ENCODE data around the gene BUD13. TPM values are rescaled to one million over a fixed set of nuclear protein-coding genes. Genes with fewer than 3 reads are reported as not detected.

BUD13 gene
- total RNA-seq, 2 donors from 2014 or later = 12.2 to 16.0 TPM

- no peak overlapping the region for H3K27ac ChIP-seq
- no peak overlapping the region for H3K4me3 ChIP-seq
- WGBS = 30% methylated on average over 25 of the region's 25 CpGs
- H3K27me3 ChIP-seq (replicated peaks; ENCODE audit: insufficient read depth) = peaks cover 1% of the 10 kb centered on the region
- H3K4me1 ChIP-seq (replicated peaks) = no peaks in the 10 kb centered on the region
- intact Hi-C loops (cut with DNase I) = no loop called here
- TF ChIP-seq POLR2A (IDR thresholded peaks at IDR 0.05) = no peak
- TF ChIP-seq POLR2AphosphoS5 (IDR thresholded peaks at IDR 0.05) = no peak
- TF ChIP-seq CTCF (IDR thresholded peaks at IDR 0.05) = peak; percentile 18 to 71 (median 41)
- H3K9me3 ChIP-seq = no peaks in the 10 kb centered on the region
- DNase-seq (ENCODE audit: low spot score) = peak; percentile 29
- no peaks in the 10 kb centered on the region for H3K36me3 ChIP-seq
These were observed 40.3 kb downstream of the BUD13 start for GRCh38 chr11:116732271-116733042.

GRCh38 chr11:116731821-116732220, 41.0 kb downstream of the BUD13 start:
- no peak for DNase-seq (ENCODE audit: low spot score)

DNA sequence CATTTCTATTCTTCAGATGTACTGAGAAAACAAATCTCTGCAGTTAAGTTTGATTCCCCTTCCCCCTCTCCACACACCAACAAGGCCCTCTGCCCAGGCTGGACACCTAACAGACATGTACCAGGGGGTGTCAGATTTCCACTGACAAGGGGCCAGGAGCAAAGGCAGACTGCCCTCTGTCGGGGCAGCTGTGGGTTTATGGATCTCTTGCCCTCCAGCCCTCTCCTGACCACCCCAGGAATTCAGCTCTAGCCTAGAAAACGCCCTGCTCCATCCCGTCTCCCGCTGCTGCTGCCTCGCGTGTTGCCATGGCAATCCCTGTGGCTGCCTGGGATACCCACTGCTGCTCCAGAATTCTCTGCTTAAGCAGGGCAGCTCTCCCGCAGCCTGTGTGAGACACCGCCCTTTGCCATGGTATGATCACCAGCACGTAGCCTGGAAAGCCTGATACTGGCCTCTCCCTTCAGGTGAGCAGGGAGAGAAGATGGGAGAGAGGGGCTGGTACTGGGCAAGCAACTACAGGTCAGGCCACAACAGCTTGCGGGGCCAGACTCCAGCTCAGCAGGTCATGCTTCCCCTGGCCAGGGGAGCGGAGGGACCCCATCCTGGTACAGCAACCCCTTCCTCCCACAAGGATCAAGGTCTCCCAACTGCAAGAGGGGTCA, 41.6 kb downstream of the BUD13 start:
- WGBS = 51% methylated on average over 10 of the region's 11 CpGs
- no peak for DNase-seq (ENCODE audit: low spot score)
- Histone ChIP-seq H3K4me1 (replicated peaks) (no peaks in the 10 kb centered on the region), H3K27me3 (replicated peaks; ENCODE audit: insufficient read depth) (peaks cover 1% of the 10 kb centered on the region), H3K4me3 (no peak overlapping the region), H3K36me3 (no peaks in the 10 kb centered on the region), H3K9me3 (no peaks in the 10 kb centered on the region), H3K27ac (no peak overlapping the region)
- no peak for TF ChIP-seq CTCF (IDR thresholded peaks at IDR 0.05)
- no peak for TF ChIP-seq POLR2A (IDR thresholded peaks at IDR 0.05)
- no peak for TF ChIP-seq POLR2AphosphoS5 (IDR thresholded peaks at IDR 0.05)
- intact Hi-C loops (cut with DNase I) = no loop called here

More at GRCh38 chr11:116731821-116732220, 41.0 kb downstream of the BUD13 start:
- H3K27me3 ChIP-seq (replicated peaks; ENCODE audit: insufficient read depth) = peaks cover 1% of the 10 kb centered on the region
- H3K9me3 ChIP-seq = no peaks in the 10 kb centered on the region
- H3K27ac ChIP-seq = no peak overlapping the region
- H3K4me3 ChIP-seq = no peak overlapping the region
- TF ChIP-seq POLR2A (IDR thresholded peaks at IDR 0.05) (no peak), POLR2AphosphoS5 (IDR thresholded peaks at IDR 0.05) (no peak), CTCF (IDR thresholded peaks at IDR 0.05) (no peak)
- no peaks in the 10 kb centered on the region for H3K36me3 ChIP-seq
- 92% methylated on average over 2 of the region's 2 CpGs for WGBS
- intact Hi-C loops (cut with DNase I) = no loop called here
- H3K4me1 ChIP-seq (replicated peaks) = no peaks in the 10 kb centered on the region

DNA sequence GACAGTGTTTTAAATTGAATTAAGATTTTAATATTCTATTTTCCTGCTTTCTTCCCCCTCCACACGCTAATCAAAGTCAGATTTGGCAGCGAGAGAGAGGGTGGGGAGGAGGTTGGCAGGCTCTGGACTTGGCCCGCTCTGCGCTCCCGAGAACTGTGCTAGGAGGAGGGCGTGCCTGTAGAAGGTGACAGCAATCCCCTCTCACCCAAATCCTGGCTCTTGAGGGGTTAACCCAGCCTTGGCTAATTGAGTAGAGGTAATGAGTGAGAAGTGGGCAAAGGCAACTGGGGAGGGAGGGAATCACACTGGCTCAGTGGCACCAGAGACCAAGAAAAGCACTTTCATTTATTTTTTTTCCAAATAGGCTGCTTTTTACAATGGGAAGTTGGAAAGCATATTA, 42.2 kb downstream of the BUD13 start:
- Histone ChIP-seq H3K4me3 (no peak overlapping the region), H3K4me1 (replicated peaks) (no peaks in the 10 kb centered on the region), H3K9me3 (no peaks in the 10 kb centered on the region), H3K36me3 (no peaks in the 10 kb centered on the region), H3K27me3 (replicated peaks; ENCODE audit: insufficient read depth) (peaks cover 1% of the 10 kb centered on the region), H3K27ac (no peak overlapping the region)
- TF ChIP-seq CTCF (IDR thresholded peaks at IDR 0.05) = no peak
- TF ChIP-seq POLR2AphosphoS5 (IDR thresholded peaks at IDR 0.05) = no peak
- no peak for TF ChIP-seq POLR2A (IDR thresholded peaks at IDR 0.05)
- no peak for DNase-seq (ENCODE audit: low spot score)
- WGBS = 15% methylated on average over 6 of the region's 6 CpGs
- intact Hi-C loops (cut with DNase I) = no loop called here

DNA sequence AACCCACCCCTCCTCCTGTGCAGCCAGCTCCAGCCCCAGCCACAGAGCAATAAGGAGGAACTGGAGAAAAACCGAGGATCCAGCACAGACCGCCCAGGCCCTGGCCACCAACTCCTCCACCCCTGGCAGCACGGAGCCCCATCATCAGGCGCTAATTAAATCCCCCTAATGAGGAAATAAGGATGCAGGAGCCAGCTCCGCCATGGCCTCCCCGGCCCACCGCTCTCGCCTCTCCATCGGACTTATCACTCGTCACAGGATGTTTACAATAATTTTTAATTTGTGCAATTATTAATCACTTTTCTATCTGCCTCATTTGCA, 42.6 kb downstream of the BUD13 start:
- Histone ChIP-seq H3K36me3 (no peaks in the 10 kb centered on the region), H3K9me3 (no peaks in the 10 kb centered on the region), H3K4me1 (replicated peaks) (no peaks in the 10 kb centered on the region), H3K27me3 (replicated peaks; ENCODE audit: insufficient read depth) (peaks cover 1% of the 10 kb centered on the region), H3K27ac (no peak overlapping the region), H3K4me3 (no peak overlapping the region)
- WGBS = 74% methylated on average over 10 of the region's 10 CpGs
- no peak for TF ChIP-seq POLR2A (IDR thresholded peaks at IDR 0.05)
- intact Hi-C loops (cut with DNase I) = no loop called here
- DNase-seq (ENCODE audit: low spot score) = no peak
